ENCODE data around the gene SCNN1G.

- TF ChIP-seq CTCF (IDR thresholded peaks at IDR 0.05; ENCODE audit: borderline replicate concordance, extremely low read depth, low read length, poor library complexity, severe bottlenecking) (no peak), EZH2 (IDR thresholded peaks at IDR 0.05; ENCODE audit: borderline replicate concordance, low read depth, low read length, severe bottlenecking) (no peak)
Measured at GRCh38 chr16:23232806-23233205, 50.3 kb downstream of the SCNN1G start.
